Upper lobe of left lung (tissue), 6 donors: ENCODE data around the gene CEP128. TPM values are rescaled to one million over a fixed set of nuclear protein-coding genes. Genes with fewer than 3 reads are reported as not detected.

ENCODE experiments used
- ATAC-seq, 2 donors: fragments of 200-7000 bp; cut with Tn5 transposase; one replicate each; pipeline ENCODE4 v1.9.1; 2022; ENCODE audit warnings: mild to moderate bottlenecking in 2 of 2, moderate library complexity in 2 of 2; ENCODE audit not compliant: low FRiP score in 2 of 2
- DNase-seq, 2 donors: peaks; one replicate each; pipeline ENCODE4 v3.0.0-alpha.2; 2019 to 2020
- H3K27ac ChIP-seq, 4 donors: fragments of 200-600 bp; sonication (generic); one replicate each; pipeline ENCODE4 v1.5.1; 2016 to 2019
- H3K27me3 ChIP-seq, 4 donors: fragments of 200-600 bp; sonication (generic); one replicate each; pipeline ENCODE4 v1.5.1; 2017 to 2019
- H3K36me3 ChIP-seq, 4 donors: fragments of 200-600 bp; sonication (generic); one replicate each; pipeline ENCODE4 v1.5.1; 2016 to 2019
- H3K4me1 ChIP-seq, 4 donors: fragments of 200-600 bp; sonication (generic); one replicate each; pipeline ENCODE4 v1.5.1; 2018 to 2019
- H3K4me3 ChIP-seq, 4 donors: fragments of 200-600 bp; sonication (generic); one replicate each; pipeline ENCODE4 v1.5.1; 2017 to 2019; ENCODE audit warnings: mild to moderate bottlenecking in 2 of 4, moderate library complexity in 1 of 4
- H3K9me3 ChIP-seq, 4 donors: fragments of 200-600 bp; sonication (generic); one replicate each; pipeline ENCODE4 v1.5.1; 2018 to 2019
- EP300 ChIP-seq, 4 donors: sonication (generic); formaldehyde crosslinking; IDR thresholded peaks; one replicate each; pipeline ENCODE4 v1.5.1; 2017; ENCODE audit warnings: antibody characterized with exemption in 4 of 4, control low read depth in 2 of 4
- POLR2A ChIP-seq, 4 donors: fragments of 450-650 bp; IDR thresholded peaks; one replicate each; pipeline ENCODE4 v1.5.1; 2016 to 2017; ENCODE audit warnings: antibody characterized with exemption in 4 of 4, mild to moderate bottlenecking in 2 of 4
- POLR2AphosphoS5 ChIP-seq, 2 donors: sonication (generic); formaldehyde crosslinking; IDR thresholded peaks; one replicate each; pipeline ENCODE4 v1.5.1; 2017; ENCODE audit warnings: antibody characterized with exemption in 2 of 2
- WGBS, 2 donors: methylation state at CpG; one replicate each; pipeline ENCODE4 v1.1.5; 2017 to 2018; 5-methylcytosine and 5-hydroxymethylcytosine counted together
- total RNA-seq, 6 donors: library from RNA; depleted of rRNA in 4 of 6; stranded (reverse); fragments of >200 nt in 4 of 6; gene quantifications; one replicate each; pipeline versions ENCODE4 v1.1.0 to v1.2.1, GENCODE V29; 2016 to 2021
- TF ChIP-seq, protein P1 (sequence below), 6 experiments: fragments of 450-650 bp in 4 of 6; fragments of 200-600 bp in 2 of 6; sonication (generic) in 2 of 6; IDR thresholded peaks; one replicate each; pipeline ENCODE4 v1.5.1; 2016 to 2019; ENCODE audit warnings: antibody characterized with exemption in 6 of 6
- donor health status: DM: no; HTN: no; CAD: no; lungs with moderate emphysema.
- donor health status: DM: no; HTN: yes; CAD: no; lungs with severe emphysema.

Gene CEP128
- total RNA-seq, 6 donors from 2014 or later = 5.7 to 31.7 (median 7.5) TPM

- Histone ChIP-seq H3K4me3 (no peak overlapping the region), H3K27ac (no peak overlapping the region), H3K36me3 (no peaks in the 10 kb centered on the region), H3K27me3 (no peaks in the 10 kb centered on the region), H3K9me3 (no peaks in the 10 kb centered on the region), H3K4me1 (no peaks in the 10 kb centered on the region)
- DNase-seq (no peak), ATAC-seq (no peak)
- TF ChIP-seq POLR2AphosphoS5 (IDR thresholded peaks at IDR 0.05) (no peak), POLR2A (IDR thresholded peaks at IDR 0.05) (no peak), EP300 (IDR thresholded peaks at IDR 0.05) (no peak)
- TF ChIP-seq, protein P1, sequence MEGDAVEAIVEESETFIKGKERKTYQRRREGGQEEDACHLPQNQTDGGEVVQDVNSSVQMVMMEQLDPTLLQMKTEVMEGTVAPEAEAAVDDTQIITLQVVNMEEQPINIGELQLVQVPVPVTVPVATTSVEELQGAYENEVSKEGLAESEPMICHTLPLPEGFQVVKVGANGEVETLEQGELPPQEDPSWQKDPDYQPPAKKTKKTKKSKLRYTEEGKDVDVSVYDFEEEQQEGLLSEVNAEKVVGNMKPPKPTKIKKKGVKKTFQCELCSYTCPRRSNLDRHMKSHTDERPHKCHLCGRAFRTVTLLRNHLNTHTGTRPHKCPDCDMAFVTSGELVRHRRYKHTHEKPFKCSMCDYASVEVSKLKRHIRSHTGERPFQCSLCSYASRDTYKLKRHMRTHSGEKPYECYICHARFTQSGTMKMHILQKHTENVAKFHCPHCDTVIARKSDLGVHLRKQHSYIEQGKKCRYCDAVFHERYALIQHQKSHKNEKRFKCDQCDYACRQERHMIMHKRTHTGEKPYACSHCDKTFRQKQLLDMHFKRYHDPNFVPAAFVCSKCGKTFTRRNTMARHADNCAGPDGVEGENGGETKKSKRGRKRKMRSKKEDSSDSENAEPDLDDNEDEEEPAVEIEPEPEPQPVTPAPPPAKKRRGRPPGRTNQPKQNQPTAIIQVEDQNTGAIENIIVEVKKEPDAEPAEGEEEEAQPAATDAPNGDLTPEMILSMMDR (IDR thresholded peaks at IDR 0.05) = no peak
These were observed 8.3 kb downstream of the CEP128 start for GRCh38 chr14:80933282-80933681.

DNA sequence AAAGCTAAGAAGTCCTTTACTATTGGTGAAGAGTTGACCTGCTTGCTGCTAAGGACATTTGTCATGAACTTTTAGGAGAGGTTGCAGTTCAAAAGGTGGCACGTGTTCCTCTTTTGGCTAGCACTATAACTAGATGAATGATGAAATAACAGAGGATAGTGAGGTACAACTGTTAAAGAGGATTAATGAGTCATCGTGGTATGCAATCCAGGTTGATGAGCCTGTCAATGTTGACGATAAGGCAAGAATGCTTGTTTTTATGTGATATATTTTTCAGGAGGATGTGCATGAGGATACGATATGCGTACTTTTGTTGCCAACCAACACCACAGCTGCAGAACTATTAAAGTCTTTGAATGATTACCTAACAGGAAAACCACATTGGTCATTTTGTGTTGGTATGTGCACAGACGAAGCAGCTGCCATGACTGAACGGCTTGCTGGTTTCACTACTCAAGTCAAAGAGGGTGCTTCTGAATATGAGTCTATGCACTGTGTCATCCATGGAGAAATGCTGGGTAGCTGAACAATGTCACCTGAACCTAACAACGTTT is 10.6 kb downstream of the CEP128 start:
- H3K27ac ChIP-seq = no peak overlapping the region
- no peaks in the 10 kb centered on the region for H3K27me3 ChIP-seq
- H3K36me3 ChIP-seq = no peaks in the 10 kb centered on the region
- WGBS, 2 donors = 59 to 65% methylated on average over 8 of the region's 8 CpGs
- TF ChIP-seq EP300 (IDR thresholded peaks at IDR 0.05) (no peak), POLR2AphosphoS5 (IDR thresholded peaks at IDR 0.05) (peak in 1 of 2 donors; percentile 8), POLR2A (IDR thresholded peaks at IDR 0.05) (peak in 1 of 4 donors; percentile 15)
- TF ChIP-seq, protein P1 (IDR thresholded peaks at IDR 0.05) = no peak
- no peak overlapping the region for H3K4me3 ChIP-seq
- H3K9me3 ChIP-seq = no peaks in the 10 kb centered on the region
- no peaks in the 10 kb centered on the region for H3K4me1 ChIP-seq
- DNase-seq (no peak), ATAC-seq (peak in 1 of 2 donors; percentile 45)

- no peak overlapping the region for H3K27ac ChIP-seq
- no peaks in the 10 kb centered on the region for H3K36me3 ChIP-seq
- 76 to 88% methylated on average over 5 of the region's 5 CpGs for WGBS, 2 donors
- no peak for TF ChIP-seq POLR2AphosphoS5 (IDR thresholded peaks at IDR 0.05)
- TF ChIP-seq EP300 (IDR thresholded peaks at IDR 0.05) = no peak
- TF ChIP-seq, protein P1 (IDR thresholded peaks at IDR 0.05) = no peak
- no peak for TF ChIP-seq POLR2A (IDR thresholded peaks at IDR 0.05)
- ATAC-seq (no peak), DNase-seq (no peak)
- no peaks in the 10 kb centered on the region for H3K9me3 ChIP-seq
- H3K27me3 ChIP-seq = no peaks in the 10 kb centered on the region
- H3K4me1 ChIP-seq = no peaks in the 10 kb centered on the region
- no peak overlapping the region for H3K4me3 ChIP-seq
These were observed 11.4 kb downstream of the CEP128 start for GRCh38 chr14:80930095-80930494.

- no peaks in the 10 kb centered on the region for H3K9me3 ChIP-seq
- TF ChIP-seq, protein P1 (IDR thresholded peaks at IDR 0.05) = no peak
- no peak for TF ChIP-seq POLR2AphosphoS5 (IDR thresholded peaks at IDR 0.05)
- no peak for TF ChIP-seq POLR2A (IDR thresholded peaks at IDR 0.05)
- TF ChIP-seq EP300 (IDR thresholded peaks at IDR 0.05) = no peak
- H3K4me3 ChIP-seq = no peak overlapping the region
- H3K4me1 ChIP-seq = no peaks in the 10 kb centered on the region
- WGBS, 2 donors = 91 to 95% methylated on average over 8 of the region's 8 CpGs
- H3K27ac ChIP-seq = no peak overlapping the region
- ATAC-seq (no peak), DNase-seq (no peak)
- H3K36me3 ChIP-seq = no peaks in the 10 kb centered on the region
- H3K27me3 ChIP-seq = no peaks in the 10 kb centered on the region
These were observed 14.2 kb downstream of the CEP128 start for GRCh38 chr14:80927083-80927989.
